HG02870 (cell line): ENCODE results near the gene CCDC6.
A peak's percentile ranks its signal among the peaks of the same experiment; 100 is the strongest.

Experiments
- ATAC-seq: cut with Tn5 transposase; IDR thresholded peaks from one replicate; pipeline ENCODE4 v1.9.1; 2021; ENCODE audit warnings: mild to moderate bottlenecking, moderate library complexity; ENCODE audit not compliant: unreplicated experiment

The CCDC6 gene

DNA sequence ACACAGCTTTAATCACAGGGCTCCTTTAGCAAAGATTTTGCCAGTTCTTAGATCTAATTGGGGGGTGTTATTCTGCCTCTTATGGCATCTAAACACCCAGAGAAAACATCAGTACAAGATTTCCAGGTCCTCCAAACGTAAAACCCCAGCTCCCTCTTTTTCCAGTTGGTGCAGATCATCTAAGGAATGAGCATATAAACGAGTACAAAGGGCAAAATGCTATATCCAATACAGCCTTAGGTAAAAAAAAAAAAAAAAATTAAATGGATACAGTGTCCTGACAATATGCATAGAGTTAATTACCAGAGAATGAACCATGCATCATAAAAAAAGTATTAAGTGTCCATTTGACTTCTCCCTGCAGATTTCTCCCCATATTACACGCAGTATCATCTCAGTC is 50.3 kb downstream of the CCDC6 start:
- ATAC-seq = no peak

DNA sequence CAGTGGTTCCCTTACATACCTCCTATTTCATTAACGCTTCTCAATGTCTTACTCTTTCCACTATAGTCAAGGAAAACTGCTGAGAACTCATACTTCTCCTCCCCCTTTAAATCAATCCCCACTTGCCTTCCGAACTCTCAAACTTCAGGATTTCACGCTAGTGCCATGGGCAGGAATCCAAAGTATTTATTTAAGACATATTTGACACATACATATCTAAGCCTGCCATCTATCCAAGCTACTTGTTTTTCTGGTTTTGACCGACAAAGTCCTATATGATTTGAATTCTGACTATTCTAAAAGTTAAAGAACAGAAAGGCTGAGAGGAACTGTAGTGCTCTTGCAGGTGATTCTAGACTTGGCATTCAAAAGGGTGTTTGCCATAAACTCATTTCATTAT is 51.8 kb downstream of the CCDC6 start:
- ATAC-seq = no peak

DNA sequence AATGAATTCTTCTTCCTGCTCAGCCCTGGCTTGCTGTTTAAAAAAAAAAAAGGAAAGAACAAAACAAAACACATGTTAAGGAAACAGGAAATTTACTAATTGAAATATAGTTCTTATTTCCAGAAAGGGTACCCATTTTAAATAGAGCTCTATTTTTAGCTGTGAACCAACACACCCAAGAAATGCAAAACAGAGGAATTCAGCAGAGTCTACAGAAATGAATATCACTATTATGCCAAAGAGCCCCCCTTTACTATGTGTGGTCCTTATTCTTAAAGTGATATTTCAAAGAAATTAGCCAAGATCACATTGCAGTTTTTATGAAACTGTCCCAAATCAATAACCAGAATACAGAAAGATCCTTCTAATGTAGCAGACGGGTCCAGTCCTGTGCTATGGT is 53.7 kb downstream of the CCDC6 start:
- ATAC-seq = no peak

GRCh38 chr10:59851864-59852263 is 54.5 kb downstream of the CCDC6 start:
- ATAC-seq = no peak

DNA sequence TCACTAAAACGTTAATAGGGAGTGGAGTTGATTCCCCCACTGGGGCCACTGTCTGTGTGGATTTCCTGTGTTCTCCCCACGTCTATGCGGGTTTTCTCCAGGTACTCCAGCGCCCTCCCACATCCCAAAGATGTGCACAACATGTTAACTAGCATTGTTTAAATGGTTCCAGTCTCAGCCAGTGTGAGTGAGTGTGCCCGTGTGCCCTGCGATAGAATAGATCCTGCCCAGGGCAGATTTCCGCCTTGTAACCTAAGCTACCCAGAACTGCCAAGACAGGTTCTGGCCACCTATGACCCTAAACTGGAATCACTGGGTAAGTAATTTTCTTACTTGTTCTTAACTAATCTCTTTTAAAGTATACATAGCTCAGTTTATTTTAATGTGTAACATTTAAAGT is 58.5 kb downstream of the CCDC6 start:
- no peak for ATAC-seq

GRCh38 chr10:59847326-59847725 is 59.0 kb downstream of the CCDC6 start:
- no peak for ATAC-seq

- ATAC-seq = no peak
Measured at GRCh38 chr10:59844436-59844835, 61.9 kb downstream of the CCDC6 start.

GRCh38 chr10:59843748-59844147 is 62.6 kb downstream of the CCDC6 start:
- no peak for ATAC-seq

- ATAC-seq = no peak
Measured at GRCh38 chr10:59839576-59839975, 66.8 kb downstream of the CCDC6 start.

GRCh38 chr10:59838085-59838789 is 68.1 kb downstream of the CCDC6 start:
- no peak for ATAC-seq

DNA sequence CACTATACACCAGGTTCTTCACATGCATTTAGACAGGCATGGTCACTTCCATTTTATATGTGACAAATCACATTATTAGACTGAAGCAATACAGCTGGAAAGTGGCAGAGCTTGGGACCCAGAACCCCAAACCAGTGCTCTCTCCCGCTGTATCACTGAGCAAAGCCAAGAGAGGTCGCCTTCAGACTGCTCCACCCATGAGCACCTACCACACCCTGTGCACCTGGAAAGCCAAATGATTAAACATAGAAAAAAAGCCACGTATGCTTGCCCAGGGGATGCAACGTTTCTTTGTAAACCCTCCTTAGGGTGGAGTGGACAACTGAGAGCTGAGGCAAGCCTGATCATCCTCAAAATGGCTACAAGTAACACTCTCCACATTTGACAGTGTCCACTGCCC is 72.5 kb downstream of the CCDC6 start:
- ATAC-seq = no peak

- ATAC-seq = no peak
Measured at GRCh38 chr10:59832506-59832905, 73.8 kb downstream of the CCDC6 start.

DNA sequence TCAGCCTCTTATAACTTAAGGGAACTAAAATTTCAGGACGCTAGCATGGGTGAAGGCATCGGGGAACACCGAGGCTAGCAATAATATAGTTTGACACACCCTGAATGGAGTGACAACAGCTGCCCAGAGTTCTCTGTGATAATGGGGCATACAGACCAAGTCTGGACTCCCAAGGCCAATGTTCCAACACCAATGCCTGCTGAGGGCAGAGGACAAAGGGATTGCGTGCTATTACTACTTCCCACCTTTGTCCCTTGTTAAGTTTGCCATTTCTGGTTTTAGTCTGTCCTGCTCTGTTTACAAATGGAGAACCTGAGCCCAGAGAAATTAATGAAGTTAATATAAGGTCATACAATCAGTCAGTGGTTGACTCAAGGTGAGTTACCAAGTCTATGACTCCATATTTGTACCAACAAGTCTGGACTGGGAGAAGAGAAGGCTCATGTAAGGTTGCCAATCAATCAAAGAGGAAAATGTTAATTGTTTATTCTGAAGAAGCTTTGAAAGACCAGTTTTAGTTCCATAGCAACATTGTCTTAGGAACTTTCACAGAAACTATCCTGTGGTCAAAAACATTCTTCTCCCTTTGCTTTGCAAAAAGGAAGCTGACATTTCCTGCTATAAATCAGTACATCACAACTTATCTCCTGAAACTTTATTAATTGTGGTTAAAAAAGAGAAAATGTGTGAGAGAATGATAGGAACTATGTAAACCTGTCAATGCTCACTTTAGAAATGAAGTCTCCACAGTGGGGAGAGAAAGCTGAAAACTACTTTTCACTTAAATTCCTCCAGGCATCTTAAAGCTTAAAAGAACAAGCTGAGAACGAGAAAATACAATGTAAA is 74.5 kb downstream of the CCDC6 start:
- ATAC-seq = no peak

DNA sequence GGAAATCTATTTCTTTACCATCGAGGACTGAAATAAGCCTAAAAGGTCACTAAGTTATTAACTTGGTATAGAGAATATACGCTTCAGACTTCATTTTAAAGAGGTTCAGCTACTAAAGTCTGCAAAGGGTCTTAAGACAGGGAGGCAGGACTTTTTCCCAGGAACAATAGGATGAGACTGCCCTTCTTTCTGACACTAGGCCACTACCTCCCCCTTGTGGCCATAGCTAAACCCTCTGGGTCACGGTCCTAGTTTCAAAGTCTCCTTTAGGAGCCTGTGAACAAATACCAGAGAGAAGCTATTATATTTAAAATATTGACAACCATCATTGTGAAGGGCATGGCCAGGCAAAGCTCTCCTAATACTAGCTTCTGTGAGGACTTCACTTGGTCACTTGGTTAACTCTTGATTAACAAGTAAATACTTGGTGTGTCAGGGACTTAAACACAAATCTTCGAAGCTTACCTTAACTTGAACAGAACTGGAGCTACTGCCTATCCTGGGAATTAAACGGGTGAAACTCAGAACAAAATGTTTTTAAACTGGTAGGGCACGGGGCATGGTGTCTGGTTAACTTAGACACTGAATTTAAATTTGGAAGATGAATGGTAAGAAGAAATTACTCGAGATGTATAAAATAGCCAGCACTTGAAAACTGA is 75.6 kb downstream of the CCDC6 start:
- ATAC-seq = no peak

- peak; percentile 88 for ATAC-seq
Measured at GRCh38 chr10:59829601-59830000, 76.8 kb downstream of the CCDC6 start.

DNA sequence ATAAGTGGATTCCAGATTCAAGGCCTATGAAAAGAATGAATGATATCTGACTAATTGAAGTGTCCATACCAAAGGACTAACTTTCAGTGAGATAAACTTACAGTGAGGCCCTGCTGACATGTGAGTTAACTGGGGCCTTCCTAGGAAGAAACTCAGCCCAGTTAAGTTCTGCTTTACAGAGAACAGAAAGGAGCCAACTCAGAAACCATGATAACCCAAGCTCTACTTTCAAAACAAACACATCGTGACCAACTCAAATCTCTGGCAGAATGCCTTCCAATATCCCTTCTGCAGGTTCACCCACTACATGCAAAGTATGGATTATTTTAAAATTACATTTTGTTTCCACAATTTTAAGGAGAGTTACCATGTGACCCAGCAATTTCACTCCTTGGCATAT is 77.3 kb downstream of the CCDC6 start:
- no peak for ATAC-seq

- ATAC-seq = no peak
Measured at GRCh38 chr10:59825932-59826331, 80.4 kb downstream of the CCDC6 start.

GRCh38 chr10:59823751-59824150 is 82.6 kb downstream of the CCDC6 start:
- ATAC-seq = no peak

DNA sequence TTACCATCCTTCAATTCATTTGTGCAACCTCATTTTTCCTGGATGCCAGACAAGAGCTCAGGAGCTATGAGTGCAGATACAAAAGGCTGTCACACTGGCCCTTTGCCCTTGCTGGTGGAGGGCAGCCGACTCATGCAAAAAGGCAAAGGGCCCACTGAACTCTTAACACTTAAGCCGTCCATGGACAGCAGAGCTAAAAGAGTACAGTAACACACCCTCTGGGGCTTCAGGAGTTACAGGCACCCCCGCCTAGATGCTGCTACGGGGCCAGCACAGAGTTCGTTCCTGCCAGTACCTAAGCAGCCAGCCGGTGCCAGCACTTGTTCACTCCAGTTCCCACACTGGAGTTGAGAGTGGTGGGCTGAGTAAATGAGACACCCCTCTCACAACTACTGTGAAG is 83.2 kb downstream of the CCDC6 start:
- ATAC-seq = no peak

- ATAC-seq = no peak
Measured at GRCh38 chr10:59820471-59820870, 85.9 kb downstream of the CCDC6 start.

GRCh38 chr10:59819683-59820082 is 86.7 kb downstream of the CCDC6 start:
- no peak for ATAC-seq

- no peak for ATAC-seq
Measured at GRCh38 chr10:59819265-59819664, 87.1 kb downstream of the CCDC6 start.
